GF-D8 (cell line): ENCODE measurements around the gene C16orf82.

Experiments
- DNase-seq: peaks from one replicate; lab custom pipeline; 2025; lab: John Stamatoyannopoulos, UW

The C16orf82 gene

DNA sequence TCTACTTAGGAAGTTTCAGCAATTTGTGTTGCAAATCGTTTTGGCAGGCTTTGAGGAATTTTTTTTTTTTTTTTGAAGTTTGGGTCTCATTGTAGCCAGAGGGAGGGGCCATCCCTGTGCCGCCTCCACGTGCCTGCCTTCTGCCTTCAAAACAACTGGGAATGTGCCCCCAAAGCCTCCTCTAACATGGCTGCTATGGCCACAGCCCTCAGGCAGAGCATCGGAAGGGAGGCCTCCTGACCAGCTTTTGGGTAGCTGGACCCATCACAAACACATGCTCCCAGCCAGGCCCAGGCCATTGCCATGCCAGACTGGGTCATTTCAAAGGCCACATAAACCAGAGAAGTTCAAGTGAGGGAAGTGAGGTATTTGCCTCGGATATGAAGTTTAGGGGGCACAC lies 21.5 kb downstream of the C16orf82 start:
- no peak for DNase-seq

DNA sequence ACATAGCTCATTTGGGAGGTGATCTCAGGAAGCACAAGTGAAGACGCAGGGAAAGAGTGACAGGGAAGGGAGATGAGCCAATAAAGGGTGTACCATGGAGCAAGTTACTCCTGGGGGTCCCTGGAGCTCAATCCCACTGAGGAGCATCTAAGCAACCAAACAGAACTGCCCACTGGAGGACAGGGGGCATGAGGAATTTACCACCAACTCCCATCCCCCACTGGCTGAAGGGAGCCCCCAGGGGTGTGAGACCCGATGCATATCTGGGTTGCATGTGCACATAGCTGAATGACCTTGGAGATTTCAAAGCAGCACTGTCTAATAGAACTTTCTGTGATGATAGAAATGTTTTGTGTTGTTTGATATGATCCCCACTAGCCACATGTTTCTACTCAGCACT lies 29.6 kb downstream of the C16orf82 start:
- no peak for DNase-seq

DNA sequence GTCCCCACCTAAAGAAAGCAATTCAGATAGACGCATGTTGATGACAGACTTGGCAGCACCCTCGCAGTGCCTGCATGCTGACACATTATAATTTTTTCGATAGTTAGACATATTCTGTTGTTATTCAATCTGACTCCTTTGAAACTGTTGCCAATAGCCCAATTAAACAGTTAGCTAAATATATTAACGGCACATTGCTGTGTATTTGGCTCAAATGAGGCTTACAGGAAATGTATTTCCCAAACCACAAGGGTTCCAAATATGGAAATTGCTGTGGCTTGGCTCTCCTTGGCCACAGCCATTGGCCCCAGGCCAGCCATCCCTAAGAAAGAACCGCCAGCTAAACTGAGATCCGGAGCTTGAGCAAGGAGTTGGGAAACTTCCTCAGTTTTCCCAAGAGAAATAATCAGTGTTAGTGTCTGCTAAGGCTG lies 31.1 kb downstream of the C16orf82 start:
- no peak for DNase-seq

DNA sequence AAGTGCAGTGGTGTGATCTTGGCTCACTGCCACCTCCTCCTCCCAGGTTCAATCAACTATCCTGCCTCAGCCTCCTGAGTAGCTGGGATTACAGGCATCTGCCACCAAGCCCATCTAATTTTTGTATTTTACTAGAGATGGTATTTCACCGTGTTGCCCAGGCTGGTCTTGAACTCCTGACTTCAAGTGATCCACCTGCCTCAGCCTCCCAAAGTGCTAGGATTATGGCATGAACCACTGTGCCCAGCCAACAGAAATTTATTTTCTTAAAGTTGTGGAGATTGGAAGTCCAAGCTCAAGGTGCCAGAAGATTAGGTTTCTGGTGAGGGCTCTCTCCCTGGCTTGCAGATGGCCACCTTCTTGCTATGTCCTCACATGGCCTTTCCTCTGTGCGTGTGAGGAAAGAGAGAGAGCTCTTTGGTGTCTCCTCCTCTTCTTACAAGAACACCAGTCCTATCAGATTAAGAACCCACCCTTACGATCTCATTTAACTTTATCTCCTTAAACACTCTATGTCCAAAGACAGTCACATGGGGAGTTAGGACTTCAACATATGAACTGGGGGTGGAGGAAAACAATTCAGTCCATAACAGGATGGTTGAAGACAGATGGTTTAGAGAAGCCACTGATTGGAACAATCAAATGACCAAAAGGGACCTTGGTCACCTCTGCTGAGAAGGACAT lies 31.8 kb downstream of the C16orf82 start:
- no peak for DNase-seq

DNA sequence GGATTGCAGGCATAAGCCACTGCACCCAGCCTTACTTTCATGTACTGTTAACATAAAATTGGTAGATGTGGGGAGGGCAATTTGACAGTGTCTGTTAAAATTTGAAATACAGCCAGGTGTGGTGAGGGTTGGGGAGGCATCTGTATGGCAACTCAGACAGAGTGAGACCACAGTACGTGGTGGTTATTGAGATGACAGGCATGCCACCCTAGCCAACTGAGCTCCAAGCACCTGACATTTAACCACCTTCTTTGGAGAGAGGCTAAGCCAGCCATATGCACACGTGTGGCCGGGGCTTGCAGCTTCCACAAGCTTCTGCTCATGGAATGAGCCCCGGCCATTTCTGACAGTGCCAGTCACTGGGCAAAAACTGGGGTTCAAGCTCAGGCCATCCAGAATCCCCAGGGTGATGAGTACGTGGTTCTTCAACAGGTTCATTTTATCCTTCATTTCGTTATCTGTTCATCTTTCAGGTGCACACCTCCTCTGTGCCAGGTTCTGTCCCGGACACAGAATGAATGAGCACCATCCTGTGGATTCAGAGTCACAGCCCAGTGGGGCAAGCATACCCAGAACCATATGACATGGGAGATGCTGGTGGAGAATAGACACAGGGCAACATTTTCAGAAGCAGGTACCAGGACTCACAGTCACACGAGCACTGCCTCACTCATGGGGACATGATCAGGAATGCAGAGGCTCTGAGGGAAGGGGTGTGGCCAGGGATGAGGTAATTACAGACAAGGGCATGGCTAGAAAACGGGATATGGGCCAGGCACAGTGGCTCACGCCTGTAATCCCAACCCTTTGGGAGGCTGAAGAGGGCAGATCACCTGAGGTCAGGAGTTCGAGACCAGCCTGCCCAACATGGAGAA lies 36.2 kb downstream of the C16orf82 start:
- no peak for DNase-seq

DNA sequence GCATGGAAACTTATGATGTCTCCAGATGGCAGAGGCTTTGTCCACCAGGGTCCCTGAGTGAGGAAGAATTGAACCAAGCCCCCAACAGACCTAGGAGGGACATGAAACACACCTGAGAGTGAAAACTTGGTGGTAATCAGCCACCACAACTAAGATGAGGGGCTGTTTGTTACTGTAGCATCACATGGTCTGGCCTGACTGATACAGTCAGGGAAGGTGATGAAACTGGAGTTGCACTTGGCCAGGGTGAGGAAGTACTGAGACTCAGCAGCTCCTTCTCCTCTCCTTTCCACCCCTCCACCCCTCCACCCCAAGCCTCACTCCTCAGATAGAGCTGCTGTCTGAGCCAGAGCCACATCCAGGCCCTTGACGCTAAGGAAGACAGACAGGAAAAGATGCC lies 37.2 kb downstream of the C16orf82 start:
- DNase-seq = no peak

DNA sequence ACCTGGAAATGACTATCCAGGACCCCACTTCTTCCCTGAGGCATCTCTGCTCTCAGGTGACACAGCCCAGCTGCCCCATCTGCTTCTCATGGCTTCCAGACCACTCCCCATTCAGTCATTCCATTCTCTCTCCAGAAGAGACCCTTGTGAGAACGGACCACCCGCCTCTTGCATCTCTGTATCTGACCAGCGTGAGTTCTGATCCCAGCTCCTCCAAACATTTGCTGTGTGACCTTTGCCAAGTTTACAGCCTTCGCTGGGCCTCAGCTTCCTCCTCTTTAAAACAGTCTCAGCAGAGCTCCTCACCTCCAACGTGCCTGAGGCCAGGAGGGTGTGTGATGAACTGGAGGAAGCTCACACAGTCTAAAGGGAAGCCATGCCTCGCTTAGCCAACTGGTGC lies 39.6 kb downstream of the C16orf82 start:
- DNase-seq = no peak

DNA sequence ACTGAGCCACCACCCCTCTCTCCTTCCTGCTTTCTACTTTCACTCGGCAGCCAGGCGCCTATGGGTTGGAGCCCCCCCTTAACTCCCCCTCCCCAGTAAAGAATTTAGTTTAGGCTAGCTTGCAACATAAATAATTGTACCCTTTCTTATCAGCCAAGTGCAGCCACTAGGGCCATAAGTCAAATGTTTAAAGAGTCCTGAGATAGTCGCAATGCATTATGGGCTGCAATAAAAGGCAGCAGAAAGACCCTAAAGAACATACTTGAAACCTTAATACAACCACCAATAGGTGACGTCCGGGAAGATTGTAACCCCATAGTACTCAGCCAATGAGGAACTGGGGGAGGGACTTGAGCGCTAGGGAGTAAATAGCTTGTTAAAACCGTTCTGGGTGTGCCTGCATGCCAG lies 40.5 kb downstream of the C16orf82 start:
- DNase-seq = no peak

DNA sequence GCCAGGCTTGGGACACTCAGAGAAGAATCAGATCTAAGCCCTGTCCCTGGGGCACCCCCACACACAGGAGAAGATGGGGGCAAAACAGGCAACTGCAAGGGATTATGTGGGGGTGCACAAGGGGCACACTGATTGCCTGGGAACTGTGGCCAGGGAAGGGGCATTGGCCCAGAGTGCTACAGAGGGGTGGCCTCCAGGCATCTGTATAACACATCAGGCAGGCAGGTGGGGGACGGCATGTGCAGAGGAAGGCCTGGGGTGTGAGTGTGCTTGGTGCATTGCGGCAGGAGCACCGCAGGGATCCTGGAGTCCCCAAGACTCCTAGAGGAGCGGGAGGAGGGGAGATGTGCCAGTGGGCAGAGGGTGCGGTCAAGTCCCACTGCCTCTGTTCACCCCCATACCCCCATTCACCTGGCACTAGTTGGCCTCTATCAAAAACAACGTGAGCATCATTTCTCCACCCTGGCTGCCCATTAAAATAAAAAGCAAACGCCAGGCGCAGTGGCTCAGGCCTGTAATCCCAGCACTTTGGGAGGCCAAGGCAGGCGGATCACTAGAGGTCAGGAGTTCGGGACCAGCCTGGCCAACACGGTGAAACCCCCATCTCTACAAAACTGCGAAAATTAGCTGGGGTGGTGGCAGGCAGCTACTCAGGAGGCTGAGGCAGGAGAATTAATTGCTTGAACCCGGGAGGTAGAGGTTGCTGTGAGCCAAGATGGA lies 41.5 kb downstream of the C16orf82 start:
- DNase-seq = no peak

DNA sequence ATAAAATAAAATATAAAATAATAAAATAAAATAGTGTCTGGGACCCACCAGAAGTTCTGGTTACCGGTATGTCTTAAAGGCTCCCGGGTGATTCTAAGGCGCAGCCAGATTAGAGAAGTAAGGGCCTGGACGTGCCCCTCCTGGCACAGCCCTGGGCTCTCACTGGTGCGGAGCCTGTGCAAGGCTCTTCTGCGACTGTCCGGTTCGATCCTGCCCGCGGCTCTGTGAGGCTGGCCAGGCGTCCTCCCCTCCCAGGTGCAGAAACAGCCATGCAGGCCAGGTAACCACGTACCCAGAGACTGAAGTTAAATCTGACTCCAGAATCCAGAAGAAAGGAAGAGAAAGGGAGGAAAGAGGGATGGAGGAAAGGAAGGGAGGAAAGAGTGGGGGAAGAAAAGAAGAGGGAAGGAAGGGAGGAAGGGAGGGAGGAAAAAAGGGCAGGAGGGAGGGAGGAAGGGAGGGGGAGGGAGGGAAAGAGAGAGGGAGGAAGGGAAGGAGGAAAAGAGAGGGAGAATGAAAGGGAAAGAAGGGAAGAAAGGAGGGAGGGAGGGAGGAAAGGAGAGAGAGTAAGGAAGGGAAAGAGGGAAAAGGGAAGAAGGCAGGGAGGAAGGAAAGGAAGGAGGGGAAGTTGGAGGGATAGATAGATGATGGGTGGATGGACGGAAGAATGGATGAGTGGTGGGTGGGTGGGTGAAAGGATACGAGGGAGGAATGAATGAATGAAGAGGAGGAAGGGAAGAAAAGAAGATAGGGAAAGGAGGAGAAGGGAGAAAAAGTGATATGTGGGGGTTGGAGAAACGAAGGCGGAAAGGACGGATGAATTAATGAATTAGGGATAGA lies 42.3 kb downstream of the C16orf82 start:
- DNase-seq = no peak

DNA sequence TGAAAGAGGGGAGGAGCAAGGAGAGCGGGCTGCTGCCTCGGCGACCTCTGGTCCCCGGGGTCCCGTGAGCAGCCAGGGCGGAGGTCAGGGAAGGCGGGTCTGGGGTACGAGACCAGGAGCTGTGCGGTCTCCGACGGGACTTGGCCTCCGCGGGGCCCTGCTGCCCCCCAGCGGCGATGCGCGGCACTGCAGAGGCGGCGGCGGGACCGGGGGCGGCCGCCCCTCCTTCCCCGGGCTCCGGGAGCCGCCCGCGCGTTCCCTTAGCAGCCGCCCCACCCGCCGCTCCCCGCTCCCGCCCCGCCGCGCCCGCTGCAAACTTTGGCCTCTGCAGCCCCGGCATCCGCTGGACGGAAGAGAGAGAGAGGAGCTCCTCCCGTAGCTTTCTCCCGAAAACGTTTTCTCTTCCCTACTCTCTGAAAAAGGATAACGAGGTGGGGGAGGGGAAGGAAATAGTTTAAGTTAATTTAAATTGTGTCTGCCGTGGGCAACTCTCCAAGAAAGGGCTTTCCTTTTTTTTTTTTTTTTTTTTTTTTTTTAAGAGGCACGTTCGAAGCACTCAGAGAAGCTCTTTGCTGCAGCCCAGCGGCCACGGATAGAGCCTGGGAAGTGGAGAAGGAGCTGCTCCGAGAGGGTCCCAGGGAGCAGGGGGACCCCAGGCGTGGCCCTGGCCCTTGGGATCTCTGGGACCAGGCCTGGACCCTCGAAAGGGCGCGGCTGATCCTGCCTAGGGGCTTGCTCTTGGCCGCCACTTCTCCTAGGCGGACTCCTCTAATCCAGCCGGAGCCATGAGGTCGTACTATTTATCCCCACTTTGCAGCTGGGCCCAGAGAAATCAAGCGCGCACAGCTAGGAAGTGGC lies 43.2 kb downstream of the C16orf82 start:
- no peak for DNase-seq

DNA sequence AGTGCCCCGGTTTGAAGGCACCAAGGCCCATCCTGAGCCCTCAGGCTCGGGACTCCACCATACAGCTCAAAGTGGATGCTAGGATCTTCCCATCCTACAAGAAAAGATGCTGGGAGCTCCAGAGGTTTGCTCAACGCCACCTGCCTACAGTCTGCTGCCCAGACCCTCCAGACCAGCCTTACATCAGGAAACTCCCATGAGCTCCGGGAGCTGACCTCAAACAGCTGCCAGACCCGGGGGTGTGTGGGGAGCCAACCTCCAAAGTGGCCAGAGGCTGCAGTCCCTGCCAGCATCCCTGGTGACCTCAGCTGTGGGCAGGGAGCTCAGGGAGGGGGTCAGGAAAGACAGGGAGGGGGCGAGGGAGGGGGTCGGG lies 43.8 kb downstream of the C16orf82 start:
- no peak for DNase-seq

DNA sequence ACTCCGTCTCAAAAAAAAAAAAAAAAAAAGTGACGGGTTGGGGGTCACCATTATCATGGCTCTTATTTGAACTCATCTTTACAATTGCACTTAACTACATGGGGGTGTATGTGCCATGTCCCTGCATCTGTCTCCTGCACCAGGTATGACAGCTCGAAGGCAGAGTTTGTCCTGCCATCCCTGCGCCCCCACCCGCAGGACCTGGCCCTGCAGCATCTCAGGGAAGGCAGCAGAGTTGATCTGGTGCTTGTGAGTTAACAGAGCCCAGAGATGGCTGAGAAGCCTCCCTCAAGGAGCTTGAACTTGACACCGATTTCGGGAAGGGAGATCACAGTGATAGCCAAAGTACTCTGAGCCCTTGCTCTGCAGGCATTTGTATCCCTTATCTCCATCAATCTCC lies 44.8 kb downstream of the C16orf82 start:
- DNase-seq = no peak

DNA sequence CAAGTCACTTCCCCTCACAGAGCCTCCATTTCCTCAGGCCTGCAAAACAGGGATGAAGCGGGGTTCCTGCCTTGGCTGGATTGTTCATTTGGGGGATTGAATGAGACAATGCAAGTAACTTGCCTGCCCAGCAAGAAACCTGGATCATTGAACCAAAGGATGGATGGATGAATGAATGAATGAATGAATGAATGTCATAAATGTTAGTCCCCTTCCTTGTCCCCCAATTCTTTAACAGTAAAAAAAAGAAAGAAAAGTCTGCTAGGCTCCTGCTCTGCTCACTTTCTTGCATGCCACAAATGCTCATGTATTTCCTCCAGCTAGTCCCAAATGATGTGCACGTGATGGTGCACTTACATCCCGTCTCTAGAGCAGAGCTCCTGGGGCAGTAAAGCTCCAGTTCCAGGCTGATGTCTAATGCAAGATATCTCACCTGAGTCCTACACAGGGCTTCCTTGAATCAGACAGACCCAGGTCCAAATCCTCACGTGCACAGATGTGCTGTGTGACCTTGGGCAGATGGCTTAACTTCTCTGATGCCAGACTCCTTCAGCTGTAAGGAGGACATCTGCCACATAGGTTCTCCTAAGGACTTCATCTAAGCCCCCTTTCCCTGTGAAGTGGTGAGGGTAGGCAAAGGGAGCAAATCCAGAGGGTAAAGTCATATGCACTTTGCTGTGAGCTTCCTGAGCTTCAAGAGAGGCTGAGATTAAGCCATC lies 45.5 kb downstream of the C16orf82 start:
- DNase-seq = no peak

DNA sequence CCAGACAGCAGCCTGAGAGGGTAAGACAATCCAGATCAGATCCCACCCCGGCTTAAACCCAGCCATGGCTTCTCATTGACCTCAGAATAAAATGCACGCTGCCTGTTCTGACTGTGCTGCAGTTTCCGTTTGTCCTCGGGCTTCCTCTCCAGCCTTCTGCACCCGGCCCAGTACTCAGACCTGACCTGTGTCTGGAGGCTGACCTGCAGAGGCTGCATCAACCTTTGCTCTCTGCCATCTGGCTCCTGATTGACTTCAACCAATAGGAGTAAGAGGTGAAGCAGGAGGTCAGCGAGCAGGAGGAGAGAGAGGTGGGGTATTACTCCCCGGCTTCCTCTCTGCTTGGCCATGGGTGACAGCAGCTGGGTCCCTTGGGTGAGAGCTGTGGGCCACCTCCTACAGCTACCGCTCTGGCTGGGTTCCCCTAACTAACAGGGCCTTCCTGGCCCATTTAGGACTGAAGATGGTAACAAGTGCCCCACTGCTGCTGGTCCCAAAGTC lies 46.7 kb downstream of the C16orf82 start:
- DNase-seq = no peak

DNA sequence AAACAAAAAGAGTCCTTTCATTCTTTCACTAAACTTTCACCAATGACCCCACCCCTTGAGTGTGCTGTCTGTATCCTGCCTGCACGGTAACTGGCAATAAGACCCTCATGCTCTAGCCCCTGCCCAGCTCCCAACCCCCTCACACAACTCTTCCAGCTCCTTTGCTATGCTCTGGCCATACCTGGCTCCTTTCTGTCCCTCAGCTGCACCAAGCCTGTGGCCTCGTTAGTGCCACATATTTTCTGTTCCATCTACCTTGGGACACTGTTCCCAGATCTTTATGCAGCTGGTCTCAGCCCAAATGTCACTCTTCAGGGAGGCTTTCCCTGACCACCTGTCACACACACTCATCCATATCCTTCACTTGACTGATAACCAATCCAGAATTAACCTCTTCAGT lies 47.3 kb downstream of the C16orf82 start:
- no peak for DNase-seq

DNA sequence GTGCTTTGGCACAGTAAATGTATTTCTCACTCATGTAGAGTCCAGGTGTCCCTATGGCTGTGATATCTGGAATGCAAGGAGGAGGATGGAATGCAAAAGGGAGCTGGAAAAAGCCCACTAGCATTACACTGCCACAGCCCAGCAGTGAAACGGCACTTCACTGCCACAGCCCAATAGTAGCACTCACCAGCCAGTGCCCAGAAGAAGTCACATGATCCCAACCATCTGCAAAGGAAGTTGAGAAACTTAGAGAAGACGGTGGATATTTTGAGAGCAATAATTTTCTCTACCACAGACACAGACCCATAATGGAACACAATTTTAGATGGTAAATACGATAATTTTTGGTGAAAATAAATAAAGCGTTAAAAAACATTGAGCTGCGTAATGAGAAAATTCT lies 51.8 kb downstream of the C16orf82 start:
- DNase-seq = peak; percentile 64
